HG03108 (cell line): ENCODE data around the gene PSMB7.

ENCODE experiments used
- ATAC-seq: cut with Tn5 transposase; IDR thresholded peaks from one replicate; pipeline ENCODE4 v1.9.1; 2021; ENCODE audit warnings: moderate library complexity; ENCODE audit not compliant: unreplicated experiment

The PSMB7 gene

DNA sequence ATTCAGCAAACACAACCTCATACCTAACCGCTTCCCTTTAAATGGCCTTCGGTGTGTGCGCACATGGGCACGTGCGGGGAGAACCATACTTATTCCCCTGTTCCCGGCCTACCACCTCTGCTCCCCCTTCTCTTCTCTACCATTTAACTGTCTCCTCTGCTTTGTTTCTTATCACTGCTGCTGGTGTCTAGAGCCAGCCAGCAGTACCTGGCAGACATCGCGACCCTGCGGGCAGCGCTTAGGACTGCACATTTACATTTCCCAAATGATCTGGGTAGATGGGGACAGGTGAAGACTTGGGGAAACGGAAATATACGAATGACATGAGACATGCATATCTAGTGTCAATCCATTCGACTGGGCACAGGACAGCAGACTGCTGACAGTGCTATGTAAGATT, 56.6 kb downstream of the PSMB7 start:
- ATAC-seq: no peak

DNA sequence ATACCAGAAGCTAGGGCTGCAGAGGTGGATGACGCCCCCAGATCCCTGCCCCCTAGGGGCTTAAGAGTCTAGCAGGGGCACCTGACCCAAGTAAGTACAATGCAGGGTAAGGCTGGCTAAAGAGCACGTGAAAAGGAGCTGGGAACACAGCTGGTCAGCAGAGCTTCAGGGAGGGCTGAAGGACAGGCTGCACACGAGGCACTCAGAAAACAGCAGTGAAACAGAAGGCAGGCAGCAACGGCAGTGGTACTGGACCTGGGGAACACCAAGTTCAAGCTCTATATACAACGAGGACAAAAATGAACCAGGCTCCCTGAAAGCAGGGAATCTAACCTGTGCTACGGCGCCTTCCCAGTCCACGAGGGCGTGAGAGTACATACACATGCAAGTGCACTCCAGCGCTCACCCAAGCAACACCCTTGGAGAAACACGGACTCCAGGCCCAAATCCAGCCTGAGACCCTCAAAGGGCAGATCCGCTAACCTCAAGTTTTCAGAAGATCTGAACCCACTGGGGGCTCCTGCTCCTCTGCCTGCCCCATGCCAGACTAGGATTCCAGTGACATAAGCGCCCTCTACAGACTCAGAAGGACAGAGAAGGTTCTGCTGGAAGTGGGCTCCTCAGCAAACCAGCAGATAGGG, 57.4 kb downstream of the PSMB7 start:
- no peak for ATAC-seq

DNA sequence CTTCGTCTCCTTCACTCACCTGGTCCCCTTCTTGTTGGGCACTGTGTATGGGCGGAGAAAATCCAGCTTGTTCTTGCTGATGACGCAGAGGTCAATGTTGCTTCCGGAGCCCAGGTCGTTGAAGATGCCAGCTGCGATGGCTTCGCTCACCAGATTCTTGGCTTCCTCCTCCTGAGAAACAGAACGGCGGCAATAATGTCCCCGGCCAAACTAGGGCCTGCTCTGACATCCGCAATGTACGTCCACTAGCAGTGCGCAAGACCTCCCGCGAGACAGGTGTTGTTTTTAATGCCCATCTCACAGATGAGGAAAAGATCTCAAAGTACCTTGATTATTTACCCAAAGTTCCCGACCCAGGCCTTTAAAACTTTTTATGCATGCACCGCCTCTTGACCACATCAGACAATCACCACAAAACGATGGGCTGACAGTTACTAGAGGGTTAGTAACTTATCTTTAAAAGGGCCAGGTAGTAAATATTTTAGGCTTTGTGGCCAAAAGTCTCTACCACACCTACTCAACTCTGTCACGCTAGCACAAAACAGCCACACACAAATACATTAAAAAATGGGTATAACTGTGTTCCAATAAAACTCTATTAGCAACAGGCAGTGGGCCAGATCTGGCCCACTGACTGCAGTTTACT, 58.4 kb downstream of the PSMB7 start:
- no peak for ATAC-seq

DNA sequence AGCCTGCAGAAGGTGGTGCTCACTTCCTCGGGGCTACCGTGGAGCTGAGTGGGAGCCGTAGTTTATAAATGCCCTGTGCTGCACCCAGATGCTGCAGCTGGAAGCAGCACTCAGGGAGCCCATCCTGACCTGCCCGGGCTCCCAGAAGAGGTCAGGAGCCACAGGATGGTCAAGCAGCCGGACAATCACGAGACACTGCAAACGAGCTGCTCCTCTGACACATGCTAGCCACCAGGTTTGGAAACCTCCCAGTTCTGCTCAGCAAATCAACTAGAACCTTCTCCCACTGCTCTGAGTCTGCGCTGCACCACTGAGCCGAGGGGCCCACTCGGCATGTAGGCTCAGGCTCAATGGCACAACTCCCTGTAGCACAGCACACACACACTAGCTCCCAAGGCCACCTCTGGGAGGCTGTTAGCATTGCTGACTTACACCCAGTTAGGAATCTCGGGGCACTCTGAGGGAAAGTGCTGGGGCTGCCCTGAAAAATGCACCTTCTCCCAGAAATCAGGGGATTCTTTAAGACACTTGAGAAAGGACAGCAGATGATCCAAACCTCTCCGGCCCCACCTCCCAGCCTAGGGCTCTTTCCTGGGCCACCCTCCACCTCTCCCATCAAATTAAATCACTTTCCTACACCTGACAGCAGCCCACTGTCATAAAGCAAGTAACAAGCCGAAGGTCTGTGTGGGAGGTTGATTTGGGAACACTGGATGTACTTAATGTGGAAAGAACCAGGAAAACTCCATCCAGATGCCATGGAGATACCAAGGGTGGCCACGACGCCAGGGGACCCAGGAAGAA, 59.1 kb downstream of the PSMB7 start:
- ATAC-seq: no peak

DNA sequence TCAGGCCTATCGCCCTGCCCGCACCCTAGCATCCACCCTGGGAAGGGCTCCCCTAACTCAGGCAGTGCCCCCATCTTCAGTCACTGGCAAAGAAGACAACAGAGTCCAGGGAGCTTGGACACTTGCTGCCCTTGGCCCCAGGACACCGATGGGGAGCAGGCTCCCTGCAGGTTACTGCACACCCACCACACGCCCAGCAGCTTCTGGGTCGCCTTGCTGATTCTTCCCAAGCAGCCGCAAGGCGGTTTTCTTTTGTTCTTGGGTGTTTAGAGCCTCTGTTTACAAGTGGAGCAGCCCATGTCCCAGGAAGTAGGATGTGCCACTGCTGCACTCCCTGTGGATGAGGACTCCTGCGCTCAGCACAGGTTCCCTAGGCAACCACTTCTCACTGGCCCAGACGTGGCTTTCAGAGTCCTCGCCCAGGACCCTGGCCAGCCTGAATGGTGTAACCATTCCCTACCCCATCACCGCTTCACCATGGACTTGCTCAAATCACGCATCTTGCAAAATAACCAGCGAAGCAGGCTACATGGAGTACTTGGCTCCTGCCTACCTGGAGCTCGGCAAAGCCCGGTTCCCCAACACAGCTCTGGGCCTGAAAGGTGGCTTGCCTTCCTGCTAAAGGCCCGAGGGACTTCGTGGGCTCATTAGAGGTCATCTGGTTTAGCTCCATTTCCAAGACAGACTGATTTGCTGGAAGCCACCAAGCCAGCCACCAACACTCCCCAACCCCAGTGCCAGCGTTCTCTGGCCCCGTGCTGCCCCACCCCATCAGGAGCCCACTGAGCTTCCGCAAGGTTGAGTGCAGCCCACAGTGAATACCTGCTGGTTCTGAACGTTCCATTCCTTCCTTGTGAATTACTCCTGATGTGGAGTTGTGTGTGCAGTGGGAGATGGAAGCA, 60.0 kb downstream of the PSMB7 start:
- ATAC-seq: no peak

DNA sequence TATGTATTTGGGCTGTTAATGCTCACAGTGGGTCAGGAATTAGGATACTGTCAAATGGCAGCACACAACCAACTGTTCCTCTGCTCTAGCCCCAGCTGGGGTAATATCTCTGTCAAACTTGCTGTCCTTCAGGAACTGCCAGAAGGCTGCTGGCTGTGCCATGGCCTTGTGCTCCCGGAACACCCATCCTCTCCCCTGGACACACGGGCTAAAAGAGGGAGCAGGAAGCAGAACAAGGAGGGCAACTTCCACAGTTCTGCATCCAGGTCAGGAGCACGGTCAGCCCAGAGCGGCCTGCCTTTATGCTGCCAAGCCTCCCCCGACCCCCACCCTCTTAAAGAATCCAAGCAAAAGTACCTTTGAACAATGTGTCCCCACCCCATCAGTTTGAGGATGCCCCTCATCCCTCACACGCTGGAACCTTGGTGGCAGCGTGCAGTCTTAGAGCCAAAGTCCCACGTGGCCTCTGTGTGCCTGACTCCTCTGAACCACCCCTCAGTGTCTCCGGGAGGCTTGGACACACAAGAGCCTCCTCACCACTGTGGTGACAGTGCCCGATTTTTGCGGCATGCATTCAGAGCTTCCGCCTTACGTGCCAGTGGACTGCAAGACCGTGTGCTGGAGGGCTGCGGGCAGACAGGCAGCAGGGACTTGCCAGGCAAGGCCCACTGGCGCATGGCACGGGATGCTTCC, 60.8 kb downstream of the PSMB7 start:
- no peak for ATAC-seq

DNA sequence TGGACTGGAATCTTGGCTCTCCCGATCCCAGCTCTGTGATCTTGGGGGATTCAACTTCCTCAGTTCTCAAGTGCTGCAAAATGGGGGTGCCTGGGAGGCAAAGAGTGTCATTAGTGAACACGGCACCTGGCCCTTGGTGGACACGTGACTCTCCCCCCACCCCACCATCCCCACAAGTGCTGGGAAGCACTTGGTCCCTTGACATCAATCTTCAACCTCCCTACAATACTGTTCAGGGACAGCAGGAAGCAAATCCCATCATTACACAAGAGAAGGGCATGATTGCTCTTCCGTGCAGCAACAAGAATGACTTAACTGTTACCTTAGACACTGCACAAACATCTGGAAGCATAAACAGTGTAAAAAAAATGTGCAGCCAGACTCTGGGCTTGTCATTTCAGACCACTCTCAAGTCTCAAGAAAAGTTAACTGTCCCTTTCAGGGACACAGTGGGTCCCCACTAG, 61.4 kb downstream of the PSMB7 start:
- ATAC-seq: no peak

DNA sequence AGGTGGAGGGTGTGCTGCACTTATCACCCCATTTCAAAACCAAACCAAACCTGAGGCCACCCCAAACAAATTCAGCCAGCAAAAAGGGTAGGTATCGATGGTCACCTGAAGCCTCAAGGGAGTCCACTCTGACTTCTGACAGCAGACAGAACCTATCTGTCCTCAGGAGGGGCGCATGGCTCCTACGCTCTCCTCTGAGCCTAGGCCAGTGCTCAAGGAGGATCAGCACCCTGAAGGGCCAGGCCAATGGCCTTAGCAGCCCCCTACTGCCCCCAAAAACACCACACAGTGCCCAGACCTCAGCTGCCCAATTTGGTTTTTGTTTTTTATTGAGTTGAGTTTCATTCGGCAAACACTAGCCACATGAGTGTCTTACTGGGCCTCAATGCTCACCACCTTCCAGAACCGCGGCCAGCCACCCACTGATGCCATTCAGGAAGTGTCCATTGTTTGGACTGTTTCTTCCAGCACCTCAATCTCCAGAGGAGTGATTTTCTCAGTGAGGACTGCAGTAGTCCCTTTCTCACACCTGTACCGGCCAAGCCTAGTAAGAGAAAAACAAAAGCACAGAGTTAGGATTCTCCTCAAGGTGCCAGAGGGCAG, 62.0 kb downstream of the PSMB7 start:
- ATAC-seq: no peak

DNA sequence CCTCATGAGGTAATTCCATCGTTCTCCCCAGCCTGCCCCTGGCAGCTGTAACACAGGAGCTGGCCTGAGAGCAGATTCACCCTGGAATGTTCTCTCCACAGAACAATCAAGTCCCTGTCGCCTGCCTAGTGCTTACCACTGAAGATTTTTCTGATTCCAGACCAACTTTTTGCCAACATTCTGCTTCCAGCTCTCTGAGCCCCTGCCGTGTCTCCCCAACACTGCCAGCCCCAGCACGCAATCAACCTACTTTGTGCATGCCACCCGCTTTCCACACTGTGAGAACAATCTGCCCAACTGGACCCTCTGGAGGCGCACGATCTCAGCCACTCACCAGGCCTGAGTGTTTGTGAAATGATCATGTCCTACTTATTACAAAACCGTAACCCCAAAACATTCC, 62.6 kb downstream of the PSMB7 start:
- ATAC-seq: no peak

DNA sequence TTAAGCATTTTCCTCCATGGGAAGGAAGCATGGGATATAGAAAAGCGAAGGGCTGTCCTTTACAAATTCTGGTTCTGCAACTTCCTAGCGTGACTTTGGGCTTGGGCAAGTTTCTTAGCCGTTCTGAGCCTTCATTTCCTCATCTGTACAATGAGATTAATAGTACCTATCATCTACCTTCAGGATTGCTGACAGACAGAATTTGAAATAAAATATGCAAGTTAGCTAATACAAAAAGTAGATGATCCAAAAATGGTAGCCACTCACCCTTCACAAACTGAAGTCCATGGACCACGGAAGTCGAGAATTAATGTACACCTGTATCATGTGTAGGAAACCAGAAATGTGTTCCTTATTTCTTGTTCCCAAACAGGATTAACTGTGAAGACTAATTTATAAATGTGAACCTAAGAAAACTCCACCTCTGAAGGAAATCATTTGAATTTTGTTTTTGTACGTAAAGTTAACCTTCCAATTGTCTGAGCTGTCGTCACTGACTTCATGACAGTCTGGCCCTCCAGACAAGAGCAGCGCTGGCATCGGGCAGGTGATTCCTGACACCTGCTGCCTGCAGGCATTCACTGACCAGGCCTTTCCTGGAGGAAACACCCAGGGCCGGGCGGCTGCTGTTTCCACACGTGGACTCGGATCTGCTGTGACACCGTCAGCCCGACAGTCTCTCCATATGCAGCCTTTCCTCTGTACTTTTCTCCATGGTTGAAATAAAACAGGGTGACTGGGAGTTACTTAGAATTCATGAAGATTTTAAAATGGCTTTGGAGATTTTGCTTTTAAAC, 63.4 kb downstream of the PSMB7 start:
- ATAC-seq: no peak

DNA sequence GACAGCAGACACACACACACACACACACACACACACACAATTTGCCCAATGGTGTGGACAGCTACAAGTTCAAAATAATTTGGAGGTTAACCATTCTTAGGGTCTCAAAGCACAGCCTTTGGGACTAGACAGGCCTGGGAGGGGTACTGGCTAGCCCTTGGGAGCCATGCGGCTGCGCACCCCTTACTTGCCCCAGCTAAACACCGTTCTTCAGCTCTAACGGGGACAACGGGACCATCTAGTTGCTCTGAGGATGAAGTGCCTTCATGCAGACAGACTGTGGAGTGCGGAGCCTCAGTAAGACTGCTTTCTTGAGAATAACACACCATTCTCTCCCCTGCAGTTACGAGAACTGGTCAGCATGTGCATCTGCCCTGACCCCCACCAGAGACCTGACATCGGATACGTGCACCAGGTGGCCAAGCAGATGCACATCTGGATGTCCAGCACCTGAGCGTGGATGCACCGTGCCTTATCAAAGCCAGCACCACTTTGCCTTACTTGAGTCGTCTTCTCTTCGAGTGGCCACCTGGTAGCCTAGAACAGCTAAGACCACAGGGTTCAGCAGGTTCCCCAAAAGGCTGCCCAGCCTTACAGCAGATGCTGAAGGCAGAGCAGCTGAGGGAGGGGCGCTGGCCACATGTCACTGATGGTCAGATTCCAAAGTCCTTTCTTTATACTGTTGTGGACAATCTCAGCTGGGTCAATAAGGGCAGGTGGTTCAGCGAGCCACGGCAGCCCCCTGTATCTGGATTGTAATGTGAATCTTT, 64.6 kb downstream of the PSMB7 start:
- ATAC-seq: no peak

DNA sequence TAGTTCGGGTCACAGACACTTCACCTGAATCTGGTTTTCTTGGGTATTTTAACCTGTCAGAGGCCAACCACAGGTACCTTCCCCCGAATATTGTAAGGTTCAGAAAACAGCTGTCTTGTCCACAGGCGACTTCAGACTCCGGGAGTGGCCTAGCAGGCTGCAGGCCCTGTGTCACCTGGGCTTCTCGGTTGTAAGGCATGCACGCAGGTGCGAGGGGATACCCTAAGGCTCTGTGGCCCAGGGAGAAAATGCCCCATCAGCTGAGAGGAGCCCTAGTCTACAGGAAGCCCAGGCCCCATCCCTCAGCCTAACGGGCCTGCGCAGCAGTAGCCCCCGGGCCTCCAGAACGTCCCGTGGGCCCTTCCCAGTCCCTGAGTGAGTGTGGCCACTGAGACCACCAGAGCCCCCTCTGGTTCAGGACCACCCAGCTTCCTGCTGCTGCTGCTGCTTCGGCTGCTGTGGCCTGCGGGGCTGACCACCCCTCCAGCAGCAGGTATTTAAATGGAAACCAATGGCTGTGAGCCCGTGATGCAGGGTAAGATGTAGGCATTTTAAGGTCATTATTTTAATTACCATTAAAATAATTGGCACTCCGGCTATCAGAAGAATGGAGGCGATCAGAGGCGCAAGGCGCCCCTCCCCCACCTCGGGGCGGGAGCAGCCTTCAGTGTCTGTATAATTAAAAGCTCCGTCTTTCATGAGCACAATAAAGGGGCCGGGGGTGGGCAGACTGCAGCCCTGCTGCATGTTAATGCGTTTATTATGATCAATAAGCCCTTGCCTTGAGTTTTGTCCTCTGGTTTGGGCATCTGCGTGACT, 65.4 kb downstream of the PSMB7 start:
- no peak for ATAC-seq

DNA sequence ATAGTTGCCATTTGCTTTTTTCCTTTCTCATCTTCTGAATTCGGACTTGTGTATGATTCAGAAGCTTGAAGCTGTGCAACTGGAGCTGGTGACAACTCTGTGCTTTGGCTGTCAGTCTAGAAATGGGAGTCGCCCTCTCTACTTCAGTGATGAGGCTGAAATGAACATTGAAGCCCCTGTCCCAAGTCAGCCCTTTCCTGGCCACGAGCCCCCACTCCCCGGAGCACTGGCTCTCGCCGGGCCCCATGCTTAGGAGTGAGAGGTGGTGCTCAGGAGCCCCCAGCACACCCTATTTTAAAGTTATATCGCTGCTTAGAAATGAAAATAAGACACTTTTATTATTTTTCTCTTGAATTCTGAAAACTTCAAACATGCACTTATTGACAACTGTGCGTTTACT, 66.0 kb downstream of the PSMB7 start:
- no peak for ATAC-seq

DNA sequence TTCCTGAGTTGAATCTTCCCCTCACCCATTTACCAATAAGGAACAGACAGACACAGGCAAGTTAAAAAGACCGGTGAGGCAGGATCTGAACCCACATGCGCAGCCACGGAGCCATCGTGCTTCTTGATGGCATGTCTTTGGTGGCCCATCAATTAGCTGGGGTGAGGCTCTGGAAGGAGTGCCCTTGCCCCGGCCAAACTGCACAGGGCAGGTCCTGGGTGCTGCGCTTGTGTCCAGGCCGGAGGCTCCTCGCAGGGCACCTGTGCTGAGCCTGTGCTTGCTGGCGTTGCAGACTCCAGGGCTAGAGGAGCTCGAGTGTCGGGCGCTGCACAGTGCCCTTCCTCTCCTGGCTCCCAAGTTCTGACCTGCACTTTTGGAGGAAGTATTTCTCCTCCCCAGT, 66.4 kb downstream of the PSMB7 start:
- no peak for ATAC-seq

DNA sequence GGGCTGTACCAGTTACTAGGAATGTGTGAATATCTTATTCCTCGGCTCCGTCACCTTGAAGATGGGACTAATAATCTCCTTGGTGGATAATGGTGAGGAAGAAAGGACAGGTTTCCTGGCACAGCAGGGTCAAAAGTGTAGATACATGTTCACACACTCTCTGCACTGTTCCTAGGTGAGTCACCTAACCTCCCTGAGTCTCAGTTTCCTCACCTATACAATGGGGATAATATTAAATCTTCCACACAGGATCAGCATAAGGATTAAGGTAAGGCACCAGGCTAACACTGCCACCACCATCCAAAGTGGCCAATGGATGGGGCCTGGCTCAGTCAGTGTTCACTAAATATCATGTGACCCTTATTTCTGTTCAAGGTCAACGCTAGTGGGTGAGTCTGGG, 66.9 kb downstream of the PSMB7 start:
- no peak for ATAC-seq

DNA sequence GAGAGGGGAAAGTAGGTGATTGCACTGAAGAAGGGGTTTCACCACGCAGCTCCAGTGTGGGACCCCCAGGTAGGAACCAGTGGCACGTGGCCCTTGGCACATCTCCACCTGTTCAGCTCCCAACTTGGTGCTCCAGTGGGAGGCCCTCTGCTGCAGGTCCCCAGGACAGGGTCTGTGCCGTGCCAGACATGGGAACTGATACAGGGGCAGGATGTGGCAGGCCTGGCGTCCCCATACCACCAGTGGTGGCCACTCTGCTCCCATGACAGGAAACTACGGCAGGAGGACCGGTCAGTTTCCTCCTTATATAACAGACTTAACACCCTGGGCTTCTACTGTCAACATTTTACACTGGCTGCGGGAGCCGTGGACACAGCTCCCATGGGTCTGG, 67.3 kb downstream of the PSMB7 start:
- ATAC-seq: no peak

DNA sequence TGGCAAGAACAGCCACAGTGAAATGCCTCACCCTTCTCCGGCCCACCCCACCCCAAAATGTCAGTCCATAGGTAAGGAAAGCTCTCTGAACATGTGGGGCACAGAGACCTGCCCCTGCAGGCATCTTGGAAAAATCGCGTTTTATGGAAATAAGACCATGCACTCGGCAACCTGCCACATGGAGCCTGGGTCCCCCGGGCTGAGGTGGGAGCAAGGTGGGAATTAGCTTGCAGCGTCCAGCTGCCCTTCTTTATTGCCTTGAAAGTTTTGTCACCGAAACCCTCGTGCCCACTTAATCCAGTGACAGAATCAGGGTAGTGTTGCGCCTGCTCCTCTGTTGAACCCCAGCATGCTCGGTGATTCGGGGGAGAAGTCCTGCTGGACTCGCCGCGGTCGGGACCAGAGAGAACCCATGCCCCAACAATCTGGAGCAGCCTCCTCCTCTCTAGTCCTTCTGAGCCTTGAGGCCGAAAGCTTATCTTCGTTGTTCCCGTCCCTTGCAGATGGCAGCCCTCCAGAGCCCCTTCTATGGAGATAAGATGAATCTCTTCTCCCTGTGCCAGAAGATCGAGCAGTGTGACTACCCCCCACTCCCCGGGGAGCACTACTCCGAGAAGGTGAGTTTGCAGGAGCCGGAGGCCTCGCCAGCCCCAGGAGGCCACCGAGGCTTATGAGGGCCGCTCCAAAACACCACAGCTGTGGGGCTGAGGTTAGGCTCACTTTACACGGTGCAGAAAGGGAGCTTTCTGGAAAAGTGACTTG, 67.9 kb downstream of the PSMB7 start:
- ATAC-seq: no peak
